AG04449 (cell line): ENCODE measurements around the gene ITPK1.

ENCODE experiments used
- CTCF ChIA-PET: fragments of 350-600 bp; formaldehyde crosslinking; extraction: SDS; loops from one replicate; lab custom pipeline; 2021; ENCODE audit warnings: antibody characterized with exemption; lab: Yijun Ruan, JAX
- POLR2A ChIA-PET: fragments of 400-600, 350-600 bp; formaldehyde crosslinking; extraction: SDS; loops from one replicate; lab custom pipeline; 2020; ENCODE audit warnings: antibody characterized with exemption, inconsistent platforms; lab: Yijun Ruan, JAX
- DNase-seq: peaks from one replicate; pipeline ENCODE4 v3.0.0-alpha.2; 2010; ENCODE audit warnings: low read depth, low spot score
- H3K4me3 ChIP-seq: 2 replicates; pipeline ENCODE4 v1.5.1; 2011; ENCODE audit warnings: low read depth, mild to moderate bottlenecking, control low read depth, low read length
- TF ChIP-seq, protein P1 (sequence below): IDR thresholded peaks from one replicate; pipeline ENCODE4 v1.5.1; 2011; ENCODE audit warnings: mild to moderate bottlenecking, moderate library complexity, low read length, control low read depth, inconsistent platforms; ENCODE audit not compliant: insufficient read depth; ENCODE audit errors: missing control alignments

The ITPK1 gene

DNA sequence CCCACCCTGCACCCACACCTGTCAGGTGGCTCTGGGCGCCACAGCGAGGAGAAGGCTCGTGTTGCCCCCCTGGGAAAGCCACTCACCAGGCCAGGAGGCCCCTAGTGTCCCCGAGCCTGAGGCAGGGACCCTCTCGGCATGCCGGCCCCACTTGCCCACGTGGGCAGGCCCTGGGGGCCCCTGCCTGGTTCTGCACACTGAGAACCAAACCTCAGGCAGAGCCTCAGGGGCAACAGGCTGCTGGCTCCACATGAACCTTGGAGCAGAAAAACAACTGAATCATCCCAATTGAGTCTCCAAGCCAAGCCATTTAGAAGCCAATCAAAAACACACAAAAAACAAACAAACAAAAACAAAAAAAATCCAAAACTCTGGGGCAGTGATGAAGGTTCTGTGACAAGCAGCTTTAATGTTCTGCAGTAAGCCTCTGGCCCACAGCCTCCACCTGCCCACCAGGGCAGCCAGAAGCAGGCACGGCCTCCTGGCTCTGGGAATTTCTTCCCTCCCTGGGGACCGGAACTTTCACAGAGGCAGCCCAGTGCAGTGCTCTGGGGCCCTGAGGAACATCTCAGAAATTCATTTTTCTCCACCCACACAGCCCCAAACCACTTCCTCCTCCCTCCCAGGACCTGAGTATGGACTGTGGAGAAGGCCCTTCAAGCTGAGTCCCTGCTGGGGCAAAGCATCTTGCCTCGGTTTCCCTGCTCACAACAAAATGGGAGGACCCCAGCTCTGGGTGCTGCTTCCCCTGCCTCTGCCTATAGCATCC is 102.6 kb downstream of the ITPK1 start:
- ChIA-PET POLR2A (no interaction called here), CTCF (interaction anchor here (1.3 to 1.6 kb wide), 2 partner anchors 100 to 119 kb away, joined by 5 read pairs; no protein-coding TSS in a partner anchor)
- H3K4me3 ChIP-seq: no peak overlapping the region
- TF ChIP-seq, protein P1, sequence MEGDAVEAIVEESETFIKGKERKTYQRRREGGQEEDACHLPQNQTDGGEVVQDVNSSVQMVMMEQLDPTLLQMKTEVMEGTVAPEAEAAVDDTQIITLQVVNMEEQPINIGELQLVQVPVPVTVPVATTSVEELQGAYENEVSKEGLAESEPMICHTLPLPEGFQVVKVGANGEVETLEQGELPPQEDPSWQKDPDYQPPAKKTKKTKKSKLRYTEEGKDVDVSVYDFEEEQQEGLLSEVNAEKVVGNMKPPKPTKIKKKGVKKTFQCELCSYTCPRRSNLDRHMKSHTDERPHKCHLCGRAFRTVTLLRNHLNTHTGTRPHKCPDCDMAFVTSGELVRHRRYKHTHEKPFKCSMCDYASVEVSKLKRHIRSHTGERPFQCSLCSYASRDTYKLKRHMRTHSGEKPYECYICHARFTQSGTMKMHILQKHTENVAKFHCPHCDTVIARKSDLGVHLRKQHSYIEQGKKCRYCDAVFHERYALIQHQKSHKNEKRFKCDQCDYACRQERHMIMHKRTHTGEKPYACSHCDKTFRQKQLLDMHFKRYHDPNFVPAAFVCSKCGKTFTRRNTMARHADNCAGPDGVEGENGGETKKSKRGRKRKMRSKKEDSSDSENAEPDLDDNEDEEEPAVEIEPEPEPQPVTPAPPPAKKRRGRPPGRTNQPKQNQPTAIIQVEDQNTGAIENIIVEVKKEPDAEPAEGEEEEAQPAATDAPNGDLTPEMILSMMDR: no peak
- no peak for DNase-seq

DNA sequence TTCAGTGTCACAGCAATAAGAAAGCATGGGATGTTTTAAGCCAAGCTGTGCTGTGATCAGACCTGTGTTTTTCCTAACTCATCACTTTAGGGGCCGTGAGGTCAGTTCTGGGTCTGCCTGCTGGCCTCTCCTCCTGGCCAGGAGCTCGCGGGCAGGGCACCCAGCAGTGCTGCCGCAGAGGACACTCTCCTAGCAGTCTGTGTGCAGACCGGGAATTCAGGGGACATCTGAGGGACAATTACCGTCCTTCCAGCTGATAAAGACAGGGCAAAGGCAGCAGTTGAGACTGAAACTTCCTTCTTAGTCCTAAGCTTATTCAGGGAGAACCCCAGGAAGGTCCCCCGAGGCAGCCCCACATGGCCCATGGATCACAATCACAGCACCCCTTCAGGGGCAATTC is 103.2 kb downstream of the ITPK1 start:
- no peak overlapping the region for H3K4me3 ChIP-seq
- no peak for DNase-seq
- ChIA-PET POLR2A (no interaction called here), CTCF (interaction anchor here (1.2 to 1.8 kb wide), 3 partner anchors 10 to 119 kb away, joined by 3 to 5 read pairs (median 4); no protein-coding TSS in a partner anchor)
- TF ChIP-seq, protein P1: no peak

DNA sequence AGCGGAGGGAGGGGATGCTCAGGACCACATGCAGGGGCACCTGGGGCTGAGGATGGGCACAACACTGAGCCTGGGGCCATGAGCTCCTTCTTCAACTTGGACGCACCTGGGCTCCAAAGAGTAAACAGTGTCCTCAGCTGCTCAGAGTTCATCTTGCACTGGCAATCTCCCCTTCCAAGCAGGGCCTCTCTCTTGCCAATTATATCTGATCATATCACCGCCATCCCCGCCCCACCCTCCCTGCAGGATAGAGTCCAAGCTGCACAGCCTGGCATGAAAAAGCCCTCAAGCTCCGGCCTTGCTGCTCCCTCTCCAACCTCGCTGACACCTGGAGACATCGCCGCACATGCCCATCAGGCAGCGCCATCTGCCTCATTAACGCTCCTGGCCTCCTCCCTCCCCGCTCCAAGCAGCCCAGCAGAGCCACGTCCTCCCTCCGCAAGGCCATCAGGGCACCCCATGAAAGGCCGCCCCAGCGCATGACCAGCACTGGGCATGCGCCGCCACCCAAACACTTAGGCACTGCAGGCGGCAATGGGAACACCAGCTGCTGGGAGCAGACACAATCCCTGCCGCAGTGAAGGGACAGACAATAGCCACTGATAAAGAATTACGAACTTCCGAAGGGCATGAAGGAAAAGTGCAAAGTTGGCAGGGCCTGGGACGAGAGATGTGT is 103.9 kb downstream of the ITPK1 start:
- H3K4me3 ChIP-seq: no peak overlapping the region
- ChIA-PET POLR2A (no interaction called here), CTCF (interaction anchor here (0.9 to 1.8 kb wide), 4 partner anchors 9 to 120 kb away, joined by 3 to 5 read pairs (median 4); no protein-coding TSS in a partner anchor)
- TF ChIP-seq, protein P1: no peak
- DNase-seq: no peak

DNA sequence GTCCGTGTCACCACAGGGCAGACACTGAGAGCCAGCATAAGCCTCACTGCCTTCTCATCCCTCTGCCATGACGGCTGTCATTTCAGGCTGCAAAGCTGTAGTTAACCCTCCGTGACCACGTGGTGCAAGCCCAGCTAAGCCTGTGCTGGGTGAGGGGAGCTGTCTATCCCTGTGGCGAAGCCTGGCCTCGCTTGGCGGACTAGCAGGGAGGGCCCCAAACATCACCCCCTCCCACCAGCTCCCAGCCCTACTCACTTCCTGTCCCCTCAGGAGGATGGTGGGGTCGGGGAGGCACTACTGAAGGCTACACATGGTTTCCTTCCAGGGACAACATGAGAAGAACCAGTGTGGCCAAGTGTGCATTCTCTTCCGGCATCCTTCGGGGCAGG is 104.6 kb downstream of the ITPK1 start:
- DNase-seq: no peak
- CTCF ChIA-PET: interaction anchor here (1.2 to 1.8 kb wide), 2 partner anchors 8 to 106 kb away, joined by 3 to 4 read pairs; no protein-coding TSS in a partner anchor
- no peak overlapping the region for H3K4me3 ChIP-seq
- POLR2A ChIA-PET: no interaction called here
- TF ChIP-seq, protein P1: no peak

DNA sequence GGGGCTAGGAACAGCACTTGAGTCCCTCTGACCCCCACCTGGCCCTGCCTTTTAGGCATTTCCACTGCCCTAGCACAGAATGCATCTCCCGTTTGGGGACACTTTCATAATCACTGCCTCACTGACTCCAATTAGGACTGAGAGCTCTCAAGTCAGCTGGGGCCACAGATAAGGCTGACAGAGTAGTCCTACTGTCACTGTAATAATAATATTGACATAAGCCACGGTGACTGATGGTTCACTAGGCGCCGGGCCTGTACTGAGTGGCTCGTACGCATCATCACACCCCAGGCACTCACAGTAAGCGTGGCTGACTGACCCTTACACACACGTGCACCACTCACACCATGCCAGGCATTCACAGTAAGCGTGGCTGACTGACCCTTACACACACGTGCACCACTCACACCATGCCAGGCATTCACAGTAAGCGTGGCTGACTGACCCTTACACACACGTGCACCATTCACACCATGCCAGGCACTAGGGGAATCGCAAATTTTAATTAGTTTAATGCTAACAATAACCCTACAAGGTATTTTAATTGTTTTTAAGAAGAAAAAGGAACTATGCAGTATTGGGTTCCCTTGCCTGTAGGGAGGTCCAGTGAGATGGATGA is 105.1 kb downstream of the ITPK1 start:
- POLR2A ChIA-PET: no interaction called here
- CTCF ChIA-PET: interaction anchor here (1.8 kb wide), 1 partner anchor 8 kb away, joined by 4 read pairs; no protein-coding TSS in a partner anchor
- no peak for DNase-seq
- TF ChIP-seq, protein P1: no peak
- no peak overlapping the region for H3K4me3 ChIP-seq
